RWPE1 (cell line): ENCODE results near the gene BHLHA9.

Source experiments
- CTCF ChIA-PET: fragments of 350-600 bp; sonication (Branson Sonifier 250); formaldehyde crosslinking; extraction: SDS; loops from one replicate; lab custom pipeline; 2021; lab: Yijun Ruan, JAX
- POLR2A ChIA-PET: fragments of 400-600 bp; formaldehyde crosslinking; extraction: SDS; loops from one replicate; lab custom pipeline; 2020; ENCODE audit warnings: antibody characterized with exemption; ENCODE audit not compliant: low non-redundant PET; lab: Yijun Ruan, JAX
- DNase-seq: peaks from one replicate; pipeline ENCODE4 v3.0.0; 2012; ENCODE audit warnings: low spot score
- H3K27ac ChIP-seq: fragments of 450-650 bp; 2 replicates; pipeline ENCODE4 v1.5.1; 2017
- TF ChIP-seq, protein P1 (sequence below): fragments of 450-650 bp; conservative IDR thresholded peaks from 2 replicates; pipeline ENCODE4 v1.5.1; 2017; ENCODE audit warnings: low read depth, mild to moderate bottlenecking

BHLHA9 gene

GRCh38 chr17:1274245-1274608 lies 4.0 kb downstream of the BHLHA9 start:
- TF ChIP-seq, protein P1, sequence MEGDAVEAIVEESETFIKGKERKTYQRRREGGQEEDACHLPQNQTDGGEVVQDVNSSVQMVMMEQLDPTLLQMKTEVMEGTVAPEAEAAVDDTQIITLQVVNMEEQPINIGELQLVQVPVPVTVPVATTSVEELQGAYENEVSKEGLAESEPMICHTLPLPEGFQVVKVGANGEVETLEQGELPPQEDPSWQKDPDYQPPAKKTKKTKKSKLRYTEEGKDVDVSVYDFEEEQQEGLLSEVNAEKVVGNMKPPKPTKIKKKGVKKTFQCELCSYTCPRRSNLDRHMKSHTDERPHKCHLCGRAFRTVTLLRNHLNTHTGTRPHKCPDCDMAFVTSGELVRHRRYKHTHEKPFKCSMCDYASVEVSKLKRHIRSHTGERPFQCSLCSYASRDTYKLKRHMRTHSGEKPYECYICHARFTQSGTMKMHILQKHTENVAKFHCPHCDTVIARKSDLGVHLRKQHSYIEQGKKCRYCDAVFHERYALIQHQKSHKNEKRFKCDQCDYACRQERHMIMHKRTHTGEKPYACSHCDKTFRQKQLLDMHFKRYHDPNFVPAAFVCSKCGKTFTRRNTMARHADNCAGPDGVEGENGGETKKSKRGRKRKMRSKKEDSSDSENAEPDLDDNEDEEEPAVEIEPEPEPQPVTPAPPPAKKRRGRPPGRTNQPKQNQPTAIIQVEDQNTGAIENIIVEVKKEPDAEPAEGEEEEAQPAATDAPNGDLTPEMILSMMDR, result no peak
- no peak overlapping the region for H3K27ac ChIP-seq
- CTCF ChIA-PET, result interaction anchor here (0.7 to 2.6 kb wide), 2 partner anchors 17 to 58 kb away, joined by 3 to 10 read pairs; no protein-coding TSS in a partner anchor
- no peak for DNase-seq
- POLR2A ChIA-PET, result no interaction called here

GRCh38 chr17:1275205-1275961 lies 5.1 kb downstream of the BHLHA9 start:
- POLR2A ChIA-PET, result no interaction called here
- CTCF ChIA-PET, result interaction anchor here (2.6 kb wide), 1 partner anchor 57 kb away, joined by 10 read pairs; no protein-coding TSS in a partner anchor
- H3K27ac ChIP-seq, result no peak overlapping the region
- TF ChIP-seq, protein P1, result no peak
- no peak for DNase-seq

DNA sequence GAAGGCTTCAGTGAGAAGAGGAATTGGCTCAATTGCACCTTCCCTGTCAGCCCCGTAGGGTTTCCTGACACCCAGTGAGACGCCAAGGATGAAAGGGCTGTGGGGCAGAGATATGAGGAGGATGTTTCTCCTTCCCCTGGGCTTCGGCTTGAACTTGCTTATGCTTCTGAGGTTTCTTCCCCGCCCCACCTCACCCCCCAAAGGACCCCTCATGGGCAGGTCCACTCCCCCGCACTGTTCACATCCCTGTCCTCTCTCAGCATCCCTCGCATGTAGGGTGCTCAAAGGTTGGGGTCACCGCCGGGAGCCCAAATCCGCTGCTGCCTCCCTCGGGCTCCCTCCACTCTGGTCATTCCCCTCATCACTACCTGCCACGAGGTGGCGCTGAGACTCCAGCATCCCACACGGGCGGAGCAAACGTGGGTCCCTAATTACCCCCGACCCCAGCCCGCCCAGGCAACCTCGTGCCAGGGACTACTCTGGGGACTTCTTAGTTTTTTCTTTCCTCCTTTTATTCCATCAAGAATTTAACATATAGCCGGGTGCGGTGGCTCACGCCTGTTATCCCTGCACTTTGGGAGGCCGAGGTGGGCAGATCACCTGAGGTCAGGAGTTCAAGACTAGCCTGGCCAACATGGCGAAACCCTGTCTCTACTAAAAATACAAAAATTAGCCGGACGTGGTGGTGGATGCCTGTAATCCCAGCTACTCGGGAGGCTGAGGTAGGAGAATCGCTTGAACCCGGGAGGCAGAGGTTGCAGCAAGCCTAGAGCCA lies 5.9 kb downstream of the BHLHA9 start:
- POLR2A ChIA-PET, result interaction anchor here (0.6 kb wide), 1 partner anchor 8 kb away, joined by 4 read pairs; no protein-coding TSS in a partner anchor
- CTCF ChIA-PET, result no interaction called here
- peak; percentile 50 for DNase-seq
- TF ChIP-seq, protein P1, result peak; percentile 83
- no peak overlapping the region for H3K27ac ChIP-seq

DNA sequence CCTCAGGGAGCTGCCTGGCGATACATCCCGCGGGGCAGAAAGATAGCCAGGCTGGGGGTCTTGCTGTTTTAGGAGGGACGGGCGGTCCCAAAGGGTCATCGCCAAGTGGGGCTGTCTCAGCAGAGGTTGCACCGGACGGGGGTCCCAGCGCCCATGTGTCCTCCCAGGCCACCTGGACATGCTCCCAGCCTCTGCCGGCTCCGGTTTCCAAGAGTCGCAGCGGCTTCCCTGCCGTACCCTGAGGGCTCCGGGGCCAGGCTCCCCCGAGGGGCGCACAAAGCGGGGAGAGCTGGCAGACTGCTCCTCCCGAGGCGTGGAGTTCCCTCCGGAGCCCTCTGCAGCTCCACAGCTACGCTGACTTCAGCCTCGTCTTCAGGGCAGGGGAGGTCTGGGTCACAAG lies 10.4 kb downstream of the BHLHA9 start:
- ChIA-PET POLR2A (no interaction called here), CTCF (interaction anchor here (0.7 to 3.7 kb wide), 4 partner anchors 21 to 346 kb away, joined by 3 to 10 read pairs (median 4); no protein-coding TSS in a partner anchor)
- TF ChIP-seq, protein P1, result no peak
- no peak overlapping the region for H3K27ac ChIP-seq
- DNase-seq, result no peak

DNA sequence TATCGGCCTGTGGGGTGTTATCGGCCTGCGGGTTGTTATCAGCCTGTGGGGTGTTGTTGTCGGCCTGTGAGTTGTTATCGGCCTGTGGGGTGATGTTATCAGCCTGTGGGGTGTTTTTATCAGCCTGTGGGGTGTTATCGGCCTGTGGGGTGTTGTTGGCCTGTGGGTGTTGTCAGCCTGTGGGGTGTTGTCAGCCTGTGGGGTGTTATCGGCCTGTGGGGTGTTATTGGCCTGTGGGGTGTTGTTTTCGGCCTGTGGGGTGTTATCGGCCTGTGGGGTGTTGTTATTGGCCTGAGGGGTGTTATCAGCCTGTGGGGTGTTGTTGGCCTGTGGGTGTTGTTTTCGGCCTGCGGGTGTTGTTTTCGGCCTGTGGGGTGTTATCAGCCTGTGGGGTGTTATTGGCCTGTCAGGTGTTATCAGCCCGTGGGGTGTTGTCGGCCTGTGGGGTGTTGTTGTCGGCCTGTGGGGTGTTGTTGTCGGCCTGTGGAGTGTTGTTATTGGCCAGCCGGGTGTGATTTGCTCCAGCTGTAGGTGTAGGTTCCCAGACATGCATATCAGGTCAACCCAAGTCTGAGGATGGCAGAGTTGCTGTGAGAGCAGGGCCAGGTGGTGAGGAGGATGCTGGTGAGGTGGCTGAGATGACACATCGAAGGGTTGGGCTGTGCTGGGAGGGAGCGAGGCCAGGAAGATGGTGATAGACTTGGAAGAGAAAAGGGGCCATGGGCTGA lies 16.3 kb downstream of the BHLHA9 start:
- TF ChIP-seq, protein P1, result no peak
- H3K27ac ChIP-seq, result no peak overlapping the region
- POLR2A ChIA-PET, result no interaction called here
- DNase-seq, result no peak
- CTCF ChIA-PET, result no interaction called here

- TF ChIP-seq, protein P1, result no peak
- ChIA-PET POLR2A (no interaction called here), CTCF (no interaction called here)
- no peak for DNase-seq
- H3K27ac ChIP-seq, result peak overlapping the region; percentile 50
Measured at GRCh38 chr17:1289695-1290094, 19.5 kb downstream of the BHLHA9 start.
